ENCODE measurements around the gene DUSP18. TPM values are rescaled to one million over a fixed set of nuclear protein-coding genes. Genes with fewer than 3 reads are reported as not detected.
A peak's percentile ranks its signal among the peaks of the same experiment; 100 is the strongest.
"Not testable (repeated sequence)": the region's sequence is repeated elsewhere in the genome, so short reads cannot be mapped to it uniquely, and the experiment has no call there.

The DUSP18 gene
- 1 to 10 TPM in 10 of 12 donors, not detected in 2; 3.0 to 7.1 (median 4.0) TPM for polyA plus RNA-seq (ENCODE audit: insufficient read length in 12 of 12)
- long read RNA-seq, donor 1, partial matches to known transcripts = 0 of 2 reads
- long read RNA-seq, donor 1, other reads (novel, unspliced or antisense) = 0 of 2 reads
- long read RNA-seq, donor 2, partial matches to known transcripts = 0 of 1 reads
- long read RNA-seq, donor 2, other reads (novel, unspliced or antisense) = 0 of 1 reads
- long read RNA-seq, donor 3, partial matches to known transcripts = 0 of 1 reads
- long read RNA-seq, donor 3, other reads (novel, unspliced or antisense) = 0 of 1 reads
- long read RNA-seq, donor 4, partial matches to known transcripts = 0 of 1 reads
- long read RNA-seq, donor 4, other reads (novel, unspliced or antisense) = 0 of 1 reads
- long read RNA-seq, donor 5, partial matches to known transcripts = 0 of 1 reads
- long read RNA-seq, donor 5, other reads (novel, unspliced or antisense) = 0 of 1 reads
- long read RNA-seq, donor 6 = 0 reads
- long read RNA-seq, donor 7 = 0 reads
- long read RNA-seq, donor 8 = 0 reads
- long read RNA-seq, donor 9 = 0 reads
- long read RNA-seq, donor 10 = 0 reads
- long read RNA-seq, donor 11, partial matches to known transcripts = 0 of 1 reads
- long read RNA-seq, donor 11, other reads (novel, unspliced or antisense) = 0 of 1 reads

DNA sequence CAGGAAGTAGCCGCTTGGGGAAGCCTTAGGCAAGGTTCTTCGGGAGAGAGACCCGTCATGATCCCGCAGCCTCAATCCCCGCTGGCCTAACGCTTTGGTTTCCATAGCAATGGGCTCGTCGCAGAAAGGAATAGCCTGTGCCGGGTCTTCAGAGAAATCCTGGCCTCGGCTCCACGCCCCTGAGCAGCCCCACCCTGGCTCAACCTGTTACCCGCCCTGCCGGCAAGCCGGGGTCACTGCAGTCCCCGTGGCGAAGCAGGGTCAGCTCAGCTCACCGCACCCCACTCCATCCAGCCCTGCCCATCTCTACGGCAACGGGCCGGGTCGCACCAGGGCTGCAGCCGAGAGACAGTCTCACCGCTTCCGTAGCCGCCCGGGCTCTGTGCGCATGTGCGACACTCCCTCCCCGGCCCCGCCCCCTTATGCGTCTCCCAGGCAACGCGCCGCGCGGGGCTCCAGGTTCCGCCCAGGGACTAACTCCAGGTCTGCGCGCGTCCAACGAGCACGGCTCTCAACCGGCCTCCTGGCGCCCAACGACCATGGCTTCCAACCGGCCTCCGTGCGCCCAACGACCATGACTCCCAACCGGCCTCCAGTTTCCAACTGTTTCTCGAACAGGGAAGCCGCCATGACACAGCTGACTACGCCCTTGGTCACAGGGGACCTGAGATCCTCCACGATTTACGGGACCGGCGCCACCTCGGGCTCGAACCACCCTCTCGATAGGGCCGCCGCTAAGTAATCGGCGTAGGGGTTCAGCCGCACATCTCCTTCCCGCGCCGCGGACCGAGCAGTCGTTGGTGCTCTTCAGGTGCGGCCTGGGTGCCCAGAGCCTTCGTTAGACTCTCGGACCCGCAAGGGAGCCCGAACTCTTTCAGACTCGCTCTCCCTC is at the start of gene DUSP18:
Gene DUSP18 (minus strand): TSS at position 382 of the 892 bp plus-strand sequence. CDS start 3,872 bp downstream, outside the sequence.
- DNase-seq = peak; percentile 92

DNA sequence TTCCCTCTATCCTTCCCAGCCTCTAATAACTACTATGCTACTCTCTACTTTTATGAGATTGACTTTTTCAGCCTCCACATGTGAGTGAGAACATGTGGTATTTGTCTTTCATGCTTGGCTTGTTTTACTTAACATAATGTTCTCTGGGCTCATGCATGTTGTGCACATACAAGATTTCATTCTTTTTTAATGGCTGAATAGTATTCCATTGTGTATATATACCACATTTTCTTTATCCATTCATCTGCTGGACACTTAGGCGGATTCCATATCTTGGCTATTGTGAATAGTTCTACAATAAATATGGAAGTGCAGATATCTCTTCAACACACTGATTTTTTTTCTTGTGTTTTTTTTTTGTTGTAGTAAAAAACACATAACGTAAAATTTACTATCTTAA is 46.4 kb upstream of the DUSP18 start:
- no peak for DNase-seq

DNA sequence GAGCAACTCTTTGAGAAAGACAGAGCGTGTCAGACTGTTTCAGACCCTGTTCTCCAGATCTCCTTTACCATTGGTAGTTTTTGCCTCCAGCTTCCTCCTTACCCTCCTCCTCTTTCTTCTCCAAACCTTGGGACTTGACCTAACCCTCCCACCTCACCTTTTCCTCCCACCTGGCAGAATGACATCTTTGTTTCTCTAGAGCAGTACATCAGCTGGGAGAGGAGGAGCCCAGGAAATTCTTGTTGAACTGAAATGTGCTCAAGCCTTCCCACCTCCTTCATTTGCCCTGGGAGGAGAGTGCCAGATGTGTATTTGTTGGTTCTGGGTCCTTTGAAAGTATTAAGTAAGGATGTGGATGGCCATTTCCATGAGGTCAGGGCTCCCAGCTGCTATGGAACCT is 44.4 kb upstream of the DUSP18 start:
- DNase-seq = no peak

DNA sequence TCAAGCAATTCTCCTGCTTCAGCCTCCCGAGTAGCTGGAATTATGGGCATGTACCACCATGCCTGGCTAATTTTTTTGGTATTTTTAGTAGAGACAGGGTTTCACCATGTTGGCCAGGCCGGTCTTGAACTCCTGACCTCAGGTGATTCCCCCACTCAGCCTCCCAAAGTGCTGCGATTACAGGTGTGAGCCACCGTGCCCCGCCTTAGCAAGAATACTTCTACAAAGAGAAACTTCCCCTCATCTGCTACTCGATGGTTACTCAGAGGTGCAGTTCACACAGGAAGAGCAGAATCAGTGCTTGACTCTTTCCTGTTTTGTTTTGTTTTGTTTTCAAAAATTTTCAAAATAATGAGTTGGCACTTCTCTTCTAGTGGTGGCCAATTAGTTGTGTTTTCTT is 42.3 kb upstream of the DUSP18 start:
- not testable (repeated sequence) for DNase-seq

DNA sequence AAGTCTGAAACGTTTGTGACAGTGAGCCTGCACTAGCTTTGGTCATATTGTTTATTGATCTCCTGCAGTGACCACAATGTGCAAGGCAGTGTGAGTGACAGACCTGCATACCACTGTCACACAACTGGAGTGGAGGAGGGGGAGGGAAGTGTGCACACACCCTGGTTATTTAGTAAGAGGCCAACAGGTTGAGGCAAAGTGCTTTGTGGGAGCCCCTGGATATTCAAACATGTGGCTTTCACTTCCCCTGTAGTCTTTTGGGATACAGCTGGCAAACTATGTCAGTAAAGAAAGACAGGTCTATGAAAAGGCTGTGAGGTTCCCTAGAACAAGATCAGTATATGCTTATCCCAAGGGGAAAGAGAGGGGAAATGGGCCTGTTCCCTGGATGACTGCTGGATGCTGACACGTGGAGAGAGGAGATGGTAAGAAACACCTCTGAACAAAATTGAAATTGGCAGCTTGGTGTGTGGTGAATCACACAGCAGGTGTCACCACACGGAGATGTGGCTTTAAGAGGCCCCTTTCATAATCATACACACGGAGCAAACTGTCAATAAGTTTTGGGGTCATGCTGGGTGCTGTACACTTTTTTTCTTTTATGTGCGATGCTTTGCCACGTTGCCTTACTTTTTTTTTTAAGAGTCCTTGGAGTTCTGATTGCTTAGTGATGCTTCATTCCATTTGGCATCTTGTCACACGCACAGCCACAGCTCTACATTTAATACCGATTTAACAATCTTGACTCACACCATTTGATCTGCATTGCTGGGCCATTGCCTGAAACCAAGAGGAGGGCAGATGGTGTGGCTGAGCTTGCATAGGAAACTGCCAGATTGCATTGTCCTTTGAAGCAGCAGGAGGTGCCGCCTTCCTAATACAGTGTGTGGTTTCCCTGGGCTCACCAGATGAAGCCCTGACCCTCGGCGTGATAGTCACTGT is 38.3 kb upstream of the DUSP18 start:
- no peak for DNase-seq

DNA sequence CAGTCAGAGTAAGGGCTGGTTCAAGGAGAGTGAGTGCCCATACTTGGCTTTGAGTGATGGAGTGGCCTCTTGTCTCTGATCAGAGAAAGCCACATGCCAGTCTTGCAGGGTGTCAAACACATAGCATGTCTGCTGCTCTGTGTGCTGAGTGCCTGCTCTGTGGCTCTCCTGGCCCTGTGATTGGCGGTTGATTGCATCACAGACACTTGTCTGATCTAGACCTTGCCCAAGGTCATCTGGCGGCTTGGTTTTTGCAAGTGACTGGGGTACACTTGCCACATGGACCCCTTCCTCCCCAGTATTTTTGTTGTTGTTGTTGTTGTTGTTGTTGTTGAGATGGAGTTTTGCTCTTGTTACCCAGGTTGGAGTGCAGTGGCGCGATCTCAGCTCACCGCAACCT is 37.3 kb upstream of the DUSP18 start:
- no peak for DNase-seq

DNA sequence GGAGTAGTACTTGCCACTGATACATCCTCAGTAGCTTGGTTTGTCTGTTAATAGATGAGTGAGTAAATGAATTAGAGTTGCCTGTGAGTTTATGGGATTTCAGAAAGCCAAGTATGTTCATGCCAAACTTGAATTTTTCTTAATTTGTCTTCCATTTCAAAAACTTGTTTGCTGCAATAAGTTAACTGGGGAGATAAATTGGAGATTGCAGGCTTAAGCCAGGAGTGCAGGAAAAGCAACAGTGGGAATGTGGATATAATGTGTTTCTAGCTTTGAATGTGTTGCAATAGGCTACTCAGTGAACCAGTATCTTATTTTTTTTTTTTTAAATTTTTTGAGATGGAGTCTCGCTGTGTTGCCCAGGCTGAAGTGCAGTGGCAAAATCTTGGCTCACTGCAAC is 35.2 kb upstream of the DUSP18 start:
- no peak for DNase-seq

DNA sequence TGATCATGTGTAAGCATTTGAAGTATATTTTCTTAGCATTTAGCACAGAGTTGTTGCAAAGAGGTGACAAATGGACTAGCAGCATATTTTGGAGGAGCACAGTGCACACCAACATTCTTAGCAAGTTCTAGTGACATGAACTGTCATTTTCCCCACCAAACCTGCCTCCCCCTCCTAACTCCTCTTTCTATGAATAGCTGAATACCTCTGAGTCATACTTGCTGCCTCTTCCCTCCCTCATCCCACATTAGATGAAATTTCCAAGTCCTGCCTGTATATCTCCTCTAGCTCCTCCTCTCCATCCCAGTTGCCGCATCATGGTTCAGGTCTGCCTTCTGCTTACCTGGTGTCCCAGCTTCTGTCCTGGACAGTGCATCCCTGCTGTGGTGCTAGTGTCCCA is 34.2 kb upstream of the DUSP18 start:
- DNase-seq = no peak

DNA sequence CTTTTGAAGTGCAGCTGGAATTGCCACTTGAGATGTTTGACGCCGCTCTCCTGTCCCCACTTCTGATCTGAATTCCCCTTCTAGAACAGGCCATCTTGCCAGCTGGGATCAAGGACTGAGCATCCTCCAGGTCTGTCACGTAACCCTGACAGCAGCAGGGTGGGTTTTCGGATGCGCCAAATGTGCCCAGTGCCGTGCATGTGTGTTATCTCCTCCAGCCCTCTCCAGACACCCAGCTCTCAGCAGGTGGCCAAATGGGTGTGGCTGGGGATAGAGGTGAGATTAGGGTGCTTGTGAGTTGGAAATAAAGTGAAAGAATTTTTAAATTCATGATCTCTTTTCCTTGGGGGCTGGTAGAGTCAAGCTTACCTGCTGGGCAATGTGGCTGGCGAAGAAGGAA is 30.3 kb upstream of the DUSP18 start:
- DNase-seq = no peak

DNA sequence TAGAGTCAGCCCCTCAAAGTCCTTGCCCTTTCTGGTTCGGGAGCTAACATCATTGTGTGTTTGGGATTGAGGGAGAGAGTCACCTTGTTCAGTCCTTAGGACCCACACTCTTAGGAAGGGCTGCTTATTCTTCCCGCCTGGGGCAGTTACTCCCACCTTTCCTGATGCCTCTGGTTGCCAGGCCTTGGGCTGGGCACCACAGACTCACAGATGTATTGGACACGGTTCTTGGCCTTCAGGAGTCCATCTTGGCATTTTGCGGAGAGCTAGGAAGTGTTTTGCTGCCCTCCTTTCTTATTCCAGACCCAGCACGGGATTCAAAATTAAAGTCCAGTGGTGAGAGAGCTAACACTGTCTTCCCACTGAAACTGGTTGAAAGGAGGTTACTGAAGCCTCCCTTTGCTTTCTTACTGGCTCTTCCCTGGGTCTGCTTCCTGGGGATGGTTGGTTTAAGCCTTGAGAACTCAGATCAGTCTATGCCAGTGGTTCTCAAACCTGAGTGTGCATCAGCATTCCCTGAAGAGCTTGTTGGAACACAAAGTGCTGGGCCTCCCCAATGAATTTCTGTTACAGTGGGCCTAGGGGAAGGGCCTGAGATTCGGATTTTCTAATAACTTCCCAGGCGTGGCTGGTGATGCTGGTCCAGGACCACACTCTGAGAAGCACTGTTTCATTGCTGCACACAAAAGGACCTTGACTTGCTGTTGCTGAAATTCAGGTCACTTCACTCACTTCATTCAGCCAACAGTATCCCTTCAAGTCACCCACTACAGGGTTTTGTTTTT is 28.4 kb upstream of the DUSP18 start:
- DNase-seq = no peak

DNA sequence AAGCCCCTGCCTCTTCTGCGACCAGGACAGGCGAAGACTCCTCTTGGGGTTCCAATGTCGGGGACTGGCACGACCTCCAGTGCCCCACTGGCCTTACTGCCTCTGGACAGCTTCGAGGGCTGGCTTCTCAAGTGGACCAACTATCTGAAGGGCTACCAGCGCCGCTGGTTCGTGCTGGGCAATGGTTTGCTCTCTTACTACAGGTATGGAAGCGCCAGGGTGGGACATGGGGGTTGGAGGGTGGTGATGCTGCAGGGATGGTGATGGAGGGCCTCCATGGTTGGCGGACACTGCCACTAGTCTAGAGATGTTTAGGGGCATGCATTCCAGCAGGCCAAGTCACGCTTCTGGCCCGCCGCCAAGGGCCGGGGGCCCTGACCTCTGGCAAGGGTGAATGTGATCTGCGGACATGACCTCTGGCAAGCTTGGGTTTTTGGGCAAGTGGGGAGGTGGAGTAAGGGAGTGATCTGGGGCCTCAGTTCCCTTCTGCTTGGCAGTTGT is 27.7 kb upstream of the DUSP18 start:
- no peak for DNase-seq

DNA sequence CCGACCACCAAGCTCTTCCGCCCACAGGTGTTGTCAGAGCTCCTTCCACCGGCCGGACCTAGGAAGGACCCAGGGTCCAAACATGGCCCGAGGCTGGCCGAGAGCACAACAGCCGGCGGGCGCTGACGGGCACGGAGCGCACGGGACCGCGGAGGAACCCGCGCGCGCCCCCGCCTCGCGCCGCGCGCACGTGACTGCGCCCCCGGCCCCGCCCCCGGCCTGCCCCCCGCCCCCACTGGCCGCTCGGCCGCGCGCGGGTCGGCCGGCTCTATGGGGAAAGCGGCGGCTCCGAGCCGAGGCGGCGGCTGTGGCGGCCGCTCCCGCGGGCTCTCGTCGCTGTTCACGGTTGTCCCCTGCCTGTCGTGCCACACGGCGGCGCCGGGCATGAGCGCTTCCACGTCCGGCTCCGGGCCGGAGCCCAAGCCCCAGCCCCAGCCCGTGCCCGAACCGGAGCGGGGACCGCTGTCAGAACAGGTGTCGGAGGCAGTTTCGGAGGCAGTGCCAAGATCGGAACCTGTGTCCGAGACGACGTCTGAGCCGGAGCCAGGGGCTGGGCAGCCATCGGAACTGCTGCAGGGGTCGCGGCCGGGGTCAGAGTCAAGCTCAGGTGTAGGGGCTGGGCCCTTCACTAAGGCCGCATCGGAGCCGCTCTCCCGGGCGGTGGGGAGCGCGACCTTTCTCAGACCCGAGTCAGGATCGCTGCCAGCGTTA is 27.1 kb upstream of the DUSP18 start, which contains the start of gene OSBP2:
Gene OSBP2 (plus strand): TSS at position 235 of the 711 bp plus-strand sequence. CDS start 36 bp downstream, at position 271.
- peak; percentile 7 for DNase-seq

DNA sequence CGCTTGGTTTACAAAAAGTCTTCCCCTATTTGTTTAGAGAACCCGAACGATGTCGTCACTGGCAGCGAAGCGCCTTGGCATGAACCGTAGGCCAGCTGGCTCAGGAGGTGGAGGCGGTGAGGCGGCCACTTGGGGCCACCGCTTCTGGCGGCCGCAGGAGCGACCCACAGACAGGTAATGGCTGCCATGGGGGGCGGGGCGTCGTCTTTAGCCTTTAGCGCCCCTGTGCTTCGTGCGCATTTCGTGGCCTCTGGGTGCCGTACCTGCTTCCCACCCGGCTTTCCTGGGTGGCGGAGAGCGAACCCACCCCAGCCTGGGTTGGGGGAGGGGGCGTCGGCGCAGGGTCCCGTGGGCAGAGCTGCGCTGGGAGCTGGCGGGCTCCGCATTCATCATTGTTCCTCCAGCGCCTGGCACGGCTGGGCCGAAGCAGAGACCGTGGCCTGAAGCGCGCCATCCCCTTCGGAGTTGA is 26.5 kb upstream of the DUSP18 start:
- DNase-seq = peak; percentile 13

DNA sequence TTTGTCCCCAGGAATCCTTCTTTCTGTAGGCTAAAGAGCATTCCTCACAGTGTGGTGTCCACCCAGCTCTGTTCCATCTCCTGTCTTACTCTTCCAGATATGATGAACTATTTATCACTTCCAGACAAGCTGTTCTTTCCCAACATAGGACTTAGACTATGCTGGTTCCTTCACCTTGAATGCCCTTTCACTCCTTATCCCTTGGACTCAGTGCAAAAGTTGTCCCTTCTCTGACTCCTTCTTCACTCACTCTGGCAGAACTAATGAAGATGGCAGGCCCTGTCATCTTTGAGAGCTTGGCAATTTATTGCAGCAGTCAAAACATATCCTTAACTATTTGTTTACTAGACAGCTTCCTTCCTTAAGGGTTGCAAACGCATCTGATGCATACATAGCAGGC is 23.5 kb upstream of the DUSP18 start:
- no peak for DNase-seq

DNA sequence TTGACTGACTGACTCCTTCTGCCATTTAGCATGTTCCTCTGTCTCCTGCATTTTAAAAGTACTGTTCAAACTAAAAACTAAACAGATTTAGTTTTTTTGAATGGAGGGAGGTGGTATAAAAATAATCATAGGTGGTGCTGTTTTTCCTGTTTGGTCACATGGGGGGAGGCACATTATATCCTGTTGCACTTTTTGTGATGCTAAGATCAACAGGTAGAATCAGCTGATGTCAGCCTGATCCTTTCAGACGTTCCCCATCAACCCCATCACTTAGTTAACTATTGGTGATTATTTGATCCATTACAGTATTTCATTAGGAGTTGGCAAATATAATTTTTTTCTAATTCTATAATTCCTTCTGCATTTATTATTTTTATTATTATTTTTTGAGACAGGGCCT is 21.9 kb upstream of the DUSP18 start:
- no peak for DNase-seq

DNA sequence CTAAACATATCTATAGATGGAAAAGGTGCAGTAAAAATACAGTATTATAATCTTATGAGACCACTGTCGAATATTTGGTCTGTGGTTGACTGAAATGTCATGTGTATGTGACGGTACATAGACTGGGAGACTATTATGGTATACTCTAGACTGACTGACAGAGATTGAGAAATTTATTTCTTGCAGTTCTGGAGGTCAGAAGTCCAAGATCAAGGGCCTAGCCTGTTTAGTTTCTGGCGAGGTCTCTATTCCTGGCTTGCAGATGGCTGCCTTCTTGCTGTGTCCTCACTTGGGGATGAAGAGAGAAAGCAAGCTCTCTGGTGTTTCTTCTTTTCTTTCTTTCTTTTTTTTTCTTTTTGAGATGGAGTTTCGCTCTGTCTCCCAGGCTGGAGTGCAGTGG is 19.7 kb upstream of the DUSP18 start:
- DNase-seq = no peak

DNA sequence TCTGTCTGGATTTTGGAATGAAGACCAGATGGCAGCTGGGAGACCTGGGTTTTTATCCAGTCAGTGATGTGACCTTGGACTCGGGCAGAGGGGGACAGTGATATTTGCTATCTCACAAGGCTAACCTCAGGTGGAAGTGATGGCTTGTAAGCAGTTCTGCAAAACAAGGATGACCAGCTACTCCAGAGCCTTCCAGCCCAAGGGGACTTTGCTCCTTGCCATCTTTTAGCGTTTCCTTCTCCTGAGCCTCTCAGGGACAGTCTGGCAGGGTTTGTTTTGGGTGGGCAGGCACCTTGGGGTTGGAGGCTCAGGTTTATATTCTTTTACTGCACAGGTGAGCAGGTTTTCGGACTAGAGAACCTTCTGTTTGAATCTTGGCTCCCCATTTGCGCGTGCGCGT is 17.5 kb upstream of the DUSP18 start:
- DNase-seq = no peak

DNA sequence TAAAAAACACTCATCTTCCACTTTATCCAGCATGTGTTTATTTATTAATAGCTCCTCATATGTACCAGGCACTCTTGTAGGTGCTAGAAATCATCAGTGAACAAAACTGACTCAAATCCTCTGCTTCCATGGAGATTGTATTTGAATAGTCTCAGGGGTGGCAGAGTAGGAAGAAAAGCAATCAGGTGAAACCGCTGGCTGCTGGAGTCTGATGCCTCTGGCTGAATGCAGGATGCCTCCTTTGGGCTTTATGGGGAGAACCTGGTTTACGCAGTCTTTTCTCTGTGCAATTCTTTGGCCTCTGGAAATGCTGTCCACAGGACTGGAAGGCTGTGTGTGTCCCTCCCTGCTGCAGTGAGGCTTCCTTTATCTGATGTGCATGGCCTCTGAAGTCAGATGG is 14.2 kb upstream of the DUSP18 start:
- DNase-seq = no peak

Data from muscle of arm (tissue), 14 donors.